ENCODE measurements around the gene INPP5A. TPM values are rescaled to one million over a fixed set of nuclear protein-coding genes. Genes with fewer than 3 reads are reported as not detected.
A peak's percentile ranks its signal among the peaks of the same experiment; 100 is the strongest.

INPP5A gene
- total RNA-seq, 1 donor from 2014 or later, result 29.5 TPM

GRCh38 chr10:132674311-132674710, 136.7 kb downstream of the INPP5A start:
- Histone ChIP-seq H3K4me3 (ENCODE audit: low read depth, low read length) (no peak overlapping the region), H3K27me3 (ENCODE audit: control insufficient read depth, insufficient read depth, low read length) (no peaks in the 10 kb centered on the region), H3K36me3 (ENCODE audit: control insufficient read depth, insufficient read depth, low read length) (peaks cover 2% of the 10 kb centered on the region)
- FAIRE-seq (peak; percentile 13), DNase-seq (ENCODE audit: low read depth) (no peak)
- no peak for TF ChIP-seq CTCF (IDR thresholded peaks at IDR 0.05; ENCODE audit: insufficient read depth, low read length, severe bottlenecking)

GRCh38 chr10:132675031-132675740, 137.6 kb downstream of the INPP5A start:
- peaks cover 2% of the 10 kb centered on the region for H3K36me3 ChIP-seq (ENCODE audit: control insufficient read depth, insufficient read depth, low read length)
- TF ChIP-seq CTCF (IDR thresholded peaks at IDR 0.05; ENCODE audit: insufficient read depth, low read length, severe bottlenecking), result no peak
- DNase-seq (ENCODE audit: low read depth), result no peak
- H3K4me3 ChIP-seq (ENCODE audit: low read depth, low read length), result no peak overlapping the region
- no peak for FAIRE-seq
- H3K27me3 ChIP-seq (ENCODE audit: control insufficient read depth, insufficient read depth, low read length), result no peaks in the 10 kb centered on the region

- no peak for TF ChIP-seq CTCF (IDR thresholded peaks at IDR 0.05; ENCODE audit: insufficient read depth, low read length, severe bottlenecking)
- DNase-seq (ENCODE audit: low read depth), result no peak
- Histone ChIP-seq H3K36me3 (ENCODE audit: control insufficient read depth, insufficient read depth, low read length) (peaks cover 2% of the 10 kb centered on the region), H3K4me3 (ENCODE audit: low read depth, low read length) (no peak overlapping the region), H3K27me3 (ENCODE audit: control insufficient read depth, insufficient read depth, low read length) (no peaks in the 10 kb centered on the region)
- no peak for FAIRE-seq
These were observed 138.8 kb downstream of the INPP5A start for GRCh38 chr10:132676193-132676891.

GRCh38 chr10:132677096-132677472, 139.5 kb downstream of the INPP5A start:
- Histone ChIP-seq H3K27me3 (ENCODE audit: control insufficient read depth, insufficient read depth, low read length) (no peaks in the 10 kb centered on the region), H3K36me3 (ENCODE audit: control insufficient read depth, insufficient read depth, low read length) (peaks cover 2% of the 10 kb centered on the region), H3K4me3 (ENCODE audit: low read depth, low read length) (no peak overlapping the region)
- no peak for DNase-seq (ENCODE audit: low read depth)
- peak; percentile 62 for FAIRE-seq
- no peak for TF ChIP-seq CTCF (IDR thresholded peaks at IDR 0.05; ENCODE audit: insufficient read depth, low read length, severe bottlenecking)

GRCh38 chr10:132677473-132678227, 140.1 kb downstream of the INPP5A start:
- FAIRE-seq, result peak; percentile 40
- H3K27me3 ChIP-seq (ENCODE audit: control insufficient read depth, insufficient read depth, low read length), result no peaks in the 10 kb centered on the region
- no peak overlapping the region for H3K4me3 ChIP-seq (ENCODE audit: low read depth, low read length)
- TF ChIP-seq CTCF (IDR thresholded peaks at IDR 0.05; ENCODE audit: insufficient read depth, low read length, severe bottlenecking), result no peak
- DNase-seq (ENCODE audit: low read depth), result no peak
- H3K36me3 ChIP-seq (ENCODE audit: control insufficient read depth, insufficient read depth, low read length), result peaks cover 2% of the 10 kb centered on the region

All from bronchial epithelial cell (primary cell).